Smooth muscle cell of the brain vasculature (primary cell): ENCODE measurements around the gene LCN15.
"Not testable (repeated sequence)": the region's sequence is repeated elsewhere in the genome, so short reads cannot be mapped to it uniquely, and the experiment has no call there.

ENCODE experiments used
- DNase-seq: peaks from one replicate; pipeline ENCODE4 v3.0.0-alpha.2; 2012; ENCODE audit warnings: low read depth, low spot score

Gene LCN15

GRCh38 chr9:136755302-136756133 lies 8.8 kb downstream of the LCN15 start:
- DNase-seq, result not testable (repeated sequence)

DNA sequence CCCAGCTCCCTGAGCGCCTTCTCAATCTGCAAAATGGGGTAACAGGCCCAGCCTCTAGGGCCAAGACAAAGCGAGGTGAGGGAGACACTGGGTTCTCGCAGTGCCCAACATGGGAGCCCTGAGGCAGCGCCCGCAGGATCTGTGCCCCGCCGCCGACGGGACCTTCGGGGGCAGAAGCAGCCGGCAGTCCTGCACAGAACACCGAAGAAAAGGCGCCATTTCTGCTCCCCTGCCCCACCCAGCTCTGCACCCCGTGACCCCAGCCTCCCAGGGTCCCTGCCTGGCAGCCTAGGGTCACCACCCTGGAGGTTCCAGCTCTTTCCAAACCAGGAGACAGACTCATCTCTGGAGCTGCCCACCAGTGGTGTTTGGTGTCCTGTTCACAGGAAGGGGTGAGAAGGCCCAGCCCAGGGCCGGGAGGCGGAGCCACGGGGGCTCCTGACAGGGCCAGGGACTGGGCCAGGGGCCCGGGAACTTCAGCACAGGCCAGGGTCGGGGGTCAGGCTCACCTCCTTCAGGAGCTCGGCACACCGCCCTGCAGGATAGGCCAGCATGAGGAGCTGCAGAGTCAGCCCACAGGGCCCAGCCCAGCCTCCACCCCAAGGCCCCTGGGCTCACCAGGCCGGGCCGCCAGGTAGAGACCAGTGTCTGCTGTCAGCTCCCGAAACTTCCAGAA lies 9.6 kb downstream of the LCN15 start:
- no peak for DNase-seq

GRCh38 chr9:136754059-136754572 lies 10.2 kb downstream of the LCN15 start:
- no peak for DNase-seq

GRCh38 chr9:136753371-136754058 lies 10.8 kb downstream of the LCN15 start:
- DNase-seq, result no peak

DNA sequence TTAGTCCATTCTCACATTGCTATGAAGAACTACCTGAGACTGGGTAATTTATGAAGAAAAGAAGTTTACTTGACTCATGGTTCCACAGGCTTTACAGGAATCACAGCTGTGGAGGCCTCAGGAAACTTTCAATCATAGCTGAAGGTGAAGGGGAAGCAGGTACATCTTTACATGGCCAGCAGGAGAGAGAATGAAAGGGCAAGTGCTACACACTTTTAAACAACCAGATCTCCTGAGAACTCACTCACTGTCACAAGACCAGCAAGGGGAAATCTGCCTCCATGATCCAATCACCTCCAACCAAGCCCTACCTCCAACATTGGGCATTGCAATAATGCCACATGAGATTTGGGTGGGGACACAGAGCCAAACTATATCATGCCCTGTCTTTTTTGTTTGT lies 12.5 kb downstream of the LCN15 start:
- DNase-seq, result no peak

- no peak for DNase-seq
Observed at GRCh38 chr9:136751244-136751643, 13.1 kb downstream of the LCN15 start.

DNA sequence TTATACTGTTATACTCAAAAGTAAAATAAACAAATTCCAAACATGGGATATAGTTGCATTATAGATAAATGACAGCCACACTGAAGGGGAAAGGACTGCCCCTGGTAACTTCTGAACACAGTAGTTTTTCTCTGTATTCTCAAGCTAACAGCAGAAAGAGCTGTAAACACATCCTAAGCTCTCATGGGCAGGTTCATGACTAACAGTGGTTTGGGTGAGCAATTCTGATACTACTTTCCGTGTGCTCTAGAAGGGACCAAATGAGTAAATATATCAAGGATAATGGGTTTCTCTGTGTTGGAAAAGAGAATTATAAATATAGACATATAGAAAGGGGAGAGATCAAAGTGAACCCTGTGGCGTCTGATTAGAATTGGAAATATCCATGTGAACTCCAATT lies 13.8 kb downstream of the LCN15 start:
- DNase-seq, result no peak

DNA sequence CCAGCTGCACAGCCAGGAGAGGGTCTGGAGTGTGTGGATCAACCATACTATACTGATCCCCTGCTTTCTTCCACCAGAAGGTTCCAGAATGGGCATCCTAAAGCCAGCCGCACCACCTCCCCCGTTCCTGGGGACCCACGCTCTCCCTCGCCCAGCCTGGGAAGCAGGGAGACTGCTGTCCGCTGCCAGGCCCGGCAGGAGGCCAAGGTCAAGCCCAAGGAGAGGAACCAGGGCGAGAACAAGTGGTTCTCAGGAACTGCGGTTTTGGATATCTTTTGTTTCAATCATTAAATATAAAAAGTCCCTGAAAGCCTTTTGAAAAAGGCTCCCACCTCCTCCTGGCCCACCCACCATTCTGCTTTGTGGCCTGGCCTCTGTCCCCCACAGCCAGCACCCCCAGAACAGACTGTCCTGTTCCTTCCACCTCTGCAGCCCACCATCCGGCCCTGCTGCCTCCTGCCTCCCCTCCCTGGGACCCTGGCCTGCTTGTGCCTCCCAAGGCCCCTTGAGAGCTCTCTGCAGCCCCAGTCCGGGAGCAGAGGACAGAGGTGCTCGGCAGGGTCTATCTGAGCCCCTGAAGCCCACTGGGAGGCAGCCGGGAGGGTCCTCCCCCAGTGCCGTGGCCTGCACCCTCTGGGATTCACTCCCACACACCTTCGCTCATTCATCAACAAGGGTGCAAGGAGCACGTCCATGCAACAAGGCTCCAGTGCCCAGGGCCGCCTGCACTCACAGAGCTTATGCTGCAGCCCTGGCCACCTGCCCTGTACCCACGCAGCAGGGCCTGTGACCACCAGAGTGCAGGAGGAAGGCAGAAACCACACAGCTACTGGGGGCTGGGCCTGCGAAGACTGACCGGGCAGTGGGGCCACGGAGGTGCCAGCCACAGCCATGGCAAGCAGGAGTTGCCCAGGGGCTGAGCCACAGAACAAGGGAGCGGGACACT lies 15.4 kb downstream of the LCN15 start:
- no peak for DNase-seq

GRCh38 chr9:136748201-136748600 lies 16.1 kb downstream of the LCN15 start, which contains the start of gene LCN6:
Gene LCN6, minus strand, starts transcription at chr9:136748525. Its CDS starts 42 bp downstream, at chr9:136748483.
- DNase-seq, result no peak

- DNase-seq, result no peak
Observed at GRCh38 chr9:136747161-136748060, 16.9 kb downstream of the LCN15 start.

GRCh38 chr9:136746621-136747020 lies 17.7 kb downstream of the LCN15 start:
- no peak for DNase-seq

DNA sequence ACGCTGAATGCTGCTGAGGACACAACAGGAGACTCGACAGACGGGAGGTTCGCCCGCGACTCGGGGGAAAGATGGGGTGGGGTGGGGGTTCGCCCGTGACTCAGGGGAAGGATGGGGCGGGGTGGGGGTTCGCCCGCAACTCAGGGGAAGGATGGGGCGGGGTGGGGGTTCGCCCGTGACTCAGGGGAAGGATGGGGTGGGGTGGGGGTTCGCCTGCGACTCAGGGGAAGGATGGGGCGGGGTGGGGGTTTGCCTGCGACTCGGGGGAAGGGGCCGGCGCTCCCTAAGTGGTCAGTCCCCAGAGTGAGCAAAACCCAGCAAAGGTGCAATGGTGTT lies 18.2 kb downstream of the LCN15 start:
- no peak for DNase-seq

- no peak for DNase-seq
Observed at GRCh38 chr9:136745389-136746154, 18.7 kb downstream of the LCN15 start.

DNA sequence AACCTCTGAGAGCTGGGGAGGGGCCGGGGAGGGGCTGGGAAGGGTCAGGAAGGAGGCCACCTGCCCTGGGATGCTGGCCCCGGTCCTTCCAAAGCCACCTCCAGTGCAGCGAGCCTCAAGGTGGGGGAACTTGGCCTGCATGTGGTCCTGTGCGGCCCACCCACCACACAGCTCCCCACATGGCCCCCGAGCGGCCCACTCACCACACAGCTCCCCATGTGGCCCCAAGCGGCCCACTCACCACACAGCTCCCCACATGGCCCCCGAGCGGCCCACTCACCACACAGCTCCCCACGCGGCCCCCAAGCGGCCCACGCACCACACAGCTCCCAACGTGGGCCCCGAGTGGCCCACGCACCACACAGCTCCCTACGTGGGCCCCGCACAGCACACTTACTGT lies 19.5 kb downstream of the LCN15 start:
- no peak for DNase-seq

DNA sequence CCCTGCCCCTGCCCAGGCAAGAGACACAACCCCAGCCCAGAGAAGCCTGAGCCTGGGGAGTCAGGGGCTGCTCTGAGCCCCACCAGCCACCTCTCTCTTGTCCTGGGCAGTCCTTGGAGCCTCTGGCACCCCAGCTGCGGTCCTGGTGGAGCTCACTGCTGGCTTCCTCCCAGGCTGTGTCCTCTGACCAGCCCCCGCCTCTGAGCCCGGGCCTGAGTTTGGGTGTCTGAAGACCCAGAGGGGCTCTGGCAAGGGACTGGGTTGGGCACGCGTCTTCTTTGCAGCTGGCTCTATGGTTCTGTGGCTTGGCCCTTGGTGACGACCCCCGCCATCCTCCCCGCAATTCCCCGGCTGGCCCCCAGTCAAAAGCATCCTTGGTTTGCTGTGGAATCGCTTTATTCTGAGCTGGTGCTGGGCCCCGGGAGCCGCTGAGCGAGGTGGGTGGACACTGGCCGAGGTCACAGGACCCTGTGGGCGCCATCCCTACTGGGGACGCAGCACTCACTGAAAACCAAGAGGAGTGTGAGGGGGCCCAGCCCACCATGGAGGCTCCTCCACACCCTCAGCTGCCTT lies 20.6 kb downstream of the LCN15 start:
- no peak for DNase-seq

DNA sequence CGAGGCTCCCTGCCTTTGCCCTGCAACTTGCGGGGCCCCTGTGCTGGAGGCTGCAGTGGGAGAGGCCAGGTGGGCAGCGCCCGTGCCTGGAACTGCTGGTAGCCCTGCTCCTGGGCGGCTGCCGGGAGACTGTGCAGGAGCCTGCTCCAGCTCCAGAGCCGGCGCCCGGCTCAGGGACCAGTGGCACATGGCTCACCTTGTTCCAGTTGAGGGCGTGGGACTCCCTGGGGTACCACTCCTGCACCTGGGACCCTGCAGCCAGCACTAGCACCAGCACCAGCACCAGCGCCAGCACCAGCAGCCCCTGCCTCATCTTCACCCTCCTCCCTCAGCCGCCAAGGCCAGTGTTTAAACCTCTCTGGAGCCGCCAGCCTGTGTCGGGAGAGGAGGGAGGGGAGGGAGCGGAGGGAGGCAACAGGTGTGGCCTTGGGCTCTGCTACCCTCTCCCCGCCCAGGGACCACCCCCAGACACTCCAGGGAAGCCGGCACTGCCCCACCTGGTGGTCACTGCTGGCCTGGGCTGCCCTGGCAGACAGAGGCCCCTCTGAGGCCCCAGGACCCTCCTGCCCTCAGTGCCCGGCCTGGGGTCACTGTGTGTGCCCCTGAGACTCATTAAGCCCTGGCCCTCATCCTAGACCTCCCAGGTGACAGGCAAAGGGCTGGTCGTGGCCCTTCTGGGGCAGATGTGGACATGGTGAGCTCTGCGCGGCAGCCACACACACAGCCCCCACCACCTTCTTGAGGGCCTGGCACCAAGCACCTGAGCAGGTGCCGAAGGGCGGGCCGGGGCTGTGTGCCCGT lies 21.5 kb downstream of the LCN15 start, which contains the start of gene LCN10:
Gene LCN10 (minus strand): TSS at position 350 of the 801 bp plus-strand sequence. CDS start 37 bp downstream, at position 313.
- no peak for DNase-seq

DNA sequence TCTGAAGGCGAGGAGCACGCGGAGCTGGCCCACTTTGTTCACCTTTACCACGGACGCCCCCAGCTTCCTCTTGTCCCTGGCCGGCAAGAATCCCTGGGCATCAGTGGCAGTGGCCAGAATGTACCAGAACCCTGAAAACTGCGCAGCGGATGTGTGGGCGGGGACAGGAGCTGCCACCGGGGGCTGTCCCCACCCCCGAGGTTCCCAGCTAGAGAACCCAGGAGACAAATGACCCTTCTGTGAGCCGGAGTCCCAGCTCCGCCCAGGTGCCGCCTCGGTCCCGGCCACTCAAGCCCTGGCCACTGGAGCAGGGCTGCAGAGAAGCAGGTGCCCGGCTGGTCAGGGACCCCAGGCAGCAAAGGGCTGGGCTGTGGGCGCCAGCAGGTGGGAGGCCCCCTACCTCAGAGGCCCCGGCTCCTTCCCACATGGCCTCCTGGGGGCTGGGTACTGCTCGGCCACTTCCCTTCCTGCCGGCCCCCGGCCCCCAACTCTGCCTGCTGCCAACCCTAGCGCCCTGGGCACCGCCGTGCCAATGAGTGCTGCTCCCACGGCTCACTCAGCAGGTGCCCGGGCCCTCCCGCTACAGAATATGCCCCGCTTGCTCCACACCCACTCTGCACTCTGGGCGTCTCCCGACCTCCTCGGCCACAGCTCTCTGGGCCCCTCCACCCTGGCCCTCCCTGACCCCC lies 22.3 kb downstream of the LCN15 start:
- no peak for DNase-seq
